Glomerular visceral epithelial cell (primary cell): Measurements from ENCODE around the gene GALNT17.
"Not testable (repeated sequence)": the region's sequence is repeated elsewhere in the genome, so short reads cannot be mapped to it uniquely, and the experiment has no call there.

Experiments
- DNase-seq: peaks from one replicate; pipeline ENCODE4 v3.0.0-alpha.2; 2016; ENCODE audit errors: extremely low spot score

GALNT17 gene

GRCh38 chr7:71236230-71237105 lies 104.5 kb downstream of the GALNT17 start:
- no peak for DNase-seq

GRCh38 chr7:71237945-71238344 lies 106.0 kb downstream of the GALNT17 start:
- DNase-seq = no peak

GRCh38 chr7:71238581-71239295 lies 106.8 kb downstream of the GALNT17 start:
- DNase-seq = no peak

- no peak for DNase-seq
These were observed 107.8 kb downstream of the GALNT17 start for GRCh38 chr7:71239586-71240268.

- no peak for DNase-seq
These were observed 111.9 kb downstream of the GALNT17 start for GRCh38 chr7:71243736-71244410.

- no peak for DNase-seq
These were observed 113.1 kb downstream of the GALNT17 start for GRCh38 chr7:71245038-71245437.

- no peak for DNase-seq
These were observed 119.8 kb downstream of the GALNT17 start for GRCh38 chr7:71251706-71252105.

- DNase-seq = no peak
These were observed 122.8 kb downstream of the GALNT17 start for GRCh38 chr7:71254751-71255150.

GRCh38 chr7:71255537-71256178 lies 123.7 kb downstream of the GALNT17 start:
- DNase-seq = no peak

GRCh38 chr7:71261066-71261465 lies 129.1 kb downstream of the GALNT17 start:
- DNase-seq = no peak

GRCh38 chr7:71262834-71263233 lies 130.9 kb downstream of the GALNT17 start:
- not testable (repeated sequence) for DNase-seq

GRCh38 chr7:71264005-71264404 lies 132.1 kb downstream of the GALNT17 start:
- DNase-seq = no peak

- DNase-seq = no peak
These were observed 135.0 kb downstream of the GALNT17 start for GRCh38 chr7:71266912-71267311.

GRCh38 chr7:71267734-71268469 lies 136.0 kb downstream of the GALNT17 start:
- DNase-seq = no peak

- no peak for DNase-seq
These were observed 138.6 kb downstream of the GALNT17 start for GRCh38 chr7:71270558-71270957.

GRCh38 chr7:71271203-71271602 lies 139.3 kb downstream of the GALNT17 start:
- no peak for DNase-seq

- no peak for DNase-seq
These were observed 140.9 kb downstream of the GALNT17 start for GRCh38 chr7:71272509-71273490.

GRCh38 chr7:71278257-71278656 lies 146.3 kb downstream of the GALNT17 start:
- no peak for DNase-seq

- no peak for DNase-seq
These were observed 149.3 kb downstream of the GALNT17 start for GRCh38 chr7:71281261-71281660.
